ENCODE data around the gene NR1D2.
A peak's percentile ranks its signal among the peaks of the same experiment; 100 is the strongest.

The NR1D2 gene

GRCh38 chr3:23932571-23932970 lies 12.5 kb upstream of the NR1D2 start:
- DNase-seq, result no peak

- DNase-seq, result no peak
Observed at GRCh38 chr3:23934253-23934652, 10.8 kb upstream of the NR1D2 start.

- no peak for DNase-seq
Observed at GRCh38 chr3:23937296-23937695, 7.8 kb upstream of the NR1D2 start.

GRCh38 chr3:23938688-23939087 lies 6.4 kb upstream of the NR1D2 start:
- DNase-seq, result no peak

GRCh38 chr3:23940775-23941174 lies 4.3 kb upstream of the NR1D2 start:
- DNase-seq, result no peak

- DNase-seq, result no peak
Observed at GRCh38 chr3:23941440-23941839, 3.6 kb upstream of the NR1D2 start.

GRCh38 chr3:23942546-23942945 lies 2.5 kb upstream of the NR1D2 start:
- no peak for DNase-seq

GRCh38 chr3:23944007-23944783 lies 891 bp upstream of the NR1D2 start:
- no peak for DNase-seq

GRCh38 chr3:23945663-23945912 lies 502 bp downstream of the NR1D2 start:
- no peak for DNase-seq

GRCh38 chr3:23945913-23946687 lies 1.0 kb downstream of the NR1D2 start:
- DNase-seq, result peak; percentile 99

- DNase-seq, result no peak
Observed at GRCh38 chr3:23948761-23949160, 3.7 kb downstream of the NR1D2 start.

- DNase-seq, result no peak
Observed at GRCh38 chr3:23949784-23950183, 4.7 kb downstream of the NR1D2 start.

GRCh38 chr3:23950293-23950692 lies 5.2 kb downstream of the NR1D2 start:
- DNase-seq, result no peak

- DNase-seq, result no peak
Observed at GRCh38 chr3:23952646-23953045, 7.6 kb downstream of the NR1D2 start.

GRCh38 chr3:23953523-23953922 lies 8.4 kb downstream of the NR1D2 start:
- DNase-seq, result no peak

- no peak for DNase-seq
Observed at GRCh38 chr3:23954144-23954543, 9.1 kb downstream of the NR1D2 start.

- DNase-seq, result no peak
Observed at GRCh38 chr3:23956701-23957100, 11.6 kb downstream of the NR1D2 start.

- DNase-seq, result no peak
Observed at GRCh38 chr3:23959135-23959900, 14.2 kb downstream of the NR1D2 start.

- no peak for DNase-seq
Observed at GRCh38 chr3:23960649-23961048, 15.6 kb downstream of the NR1D2 start.

- no peak for DNase-seq
Observed at GRCh38 chr3:23961066-23961465, 16.0 kb downstream of the NR1D2 start.

GRCh38 chr3:23961913-23962312 lies 16.8 kb downstream of the NR1D2 start:
- DNase-seq, result no peak

GRCh38 chr3:23964537-23965235 lies 19.6 kb downstream of the NR1D2 start:
- no peak for DNase-seq

GRCh38 chr3:23966328-23966727 lies 21.2 kb downstream of the NR1D2 start:
- DNase-seq, result no peak
